ENCODE results near the gene AJAP1.

The AJAP1 gene

DNA sequence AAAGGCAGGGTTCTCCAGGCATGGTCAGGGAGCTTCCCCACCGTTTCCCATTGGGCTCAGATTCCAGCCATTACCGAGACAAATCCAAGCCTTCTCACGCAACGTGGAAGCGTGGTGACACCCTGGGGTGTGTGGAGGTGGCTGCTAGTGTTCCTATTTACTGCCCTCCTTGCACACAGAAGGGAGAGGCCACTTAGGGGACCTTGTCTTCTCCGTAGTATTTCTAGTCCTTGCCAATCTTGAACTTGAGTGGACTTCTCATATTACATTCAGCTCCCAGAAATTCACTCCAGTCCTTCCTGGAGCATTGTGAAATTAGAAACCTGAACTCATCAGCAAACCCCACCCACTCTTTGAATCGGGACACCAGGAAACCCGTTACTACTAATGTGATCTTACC lies 131.6 kb downstream of the AJAP1 start:
- TF ChIP-seq ZFX (IDR thresholded peaks at IDR 0.05; ENCODE audit: borderline replicate concordance) = no peak
- TF ChIP-seq, protein P1, sequence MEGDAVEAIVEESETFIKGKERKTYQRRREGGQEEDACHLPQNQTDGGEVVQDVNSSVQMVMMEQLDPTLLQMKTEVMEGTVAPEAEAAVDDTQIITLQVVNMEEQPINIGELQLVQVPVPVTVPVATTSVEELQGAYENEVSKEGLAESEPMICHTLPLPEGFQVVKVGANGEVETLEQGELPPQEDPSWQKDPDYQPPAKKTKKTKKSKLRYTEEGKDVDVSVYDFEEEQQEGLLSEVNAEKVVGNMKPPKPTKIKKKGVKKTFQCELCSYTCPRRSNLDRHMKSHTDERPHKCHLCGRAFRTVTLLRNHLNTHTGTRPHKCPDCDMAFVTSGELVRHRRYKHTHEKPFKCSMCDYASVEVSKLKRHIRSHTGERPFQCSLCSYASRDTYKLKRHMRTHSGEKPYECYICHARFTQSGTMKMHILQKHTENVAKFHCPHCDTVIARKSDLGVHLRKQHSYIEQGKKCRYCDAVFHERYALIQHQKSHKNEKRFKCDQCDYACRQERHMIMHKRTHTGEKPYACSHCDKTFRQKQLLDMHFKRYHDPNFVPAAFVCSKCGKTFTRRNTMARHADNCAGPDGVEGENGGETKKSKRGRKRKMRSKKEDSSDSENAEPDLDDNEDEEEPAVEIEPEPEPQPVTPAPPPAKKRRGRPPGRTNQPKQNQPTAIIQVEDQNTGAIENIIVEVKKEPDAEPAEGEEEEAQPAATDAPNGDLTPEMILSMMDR (IDR thresholded peaks at IDR 0.05) = no peak
- no peak overlapping the region for H3K27ac ChIP-seq

- TF ChIP-seq, protein P1 (IDR thresholded peaks at IDR 0.05) = no peak
- no peak for TF ChIP-seq ZFX (IDR thresholded peaks at IDR 0.05; ENCODE audit: borderline replicate concordance)
- no peak overlapping the region for H3K27ac ChIP-seq
Observed at GRCh38 chr1:4787551-4787950, 133.1 kb downstream of the AJAP1 start.

GRCh38 chr1:4792565-4792964 lies 138.2 kb downstream of the AJAP1 start:
- TF ChIP-seq, protein P1 (IDR thresholded peaks at IDR 0.05) = no peak
- no peak for TF ChIP-seq ZFX (IDR thresholded peaks at IDR 0.05; ENCODE audit: borderline replicate concordance)
- H3K27ac ChIP-seq = no peak overlapping the region

GRCh38 chr1:4794020-4794780 lies 139.8 kb downstream of the AJAP1 start:
- H3K27ac ChIP-seq = no peak overlapping the region
- TF ChIP-seq, protein P1 (IDR thresholded peaks at IDR 0.05) = no peak
- TF ChIP-seq ZFX (IDR thresholded peaks at IDR 0.05; ENCODE audit: borderline replicate concordance) = no peak

- H3K27ac ChIP-seq = no peak overlapping the region
- no peak for TF ChIP-seq ZFX (IDR thresholded peaks at IDR 0.05; ENCODE audit: borderline replicate concordance)
- TF ChIP-seq, protein P1 (IDR thresholded peaks at IDR 0.05) = no peak
Observed at GRCh38 chr1:4796161-4797015, 142.0 kb downstream of the AJAP1 start.

DNA sequence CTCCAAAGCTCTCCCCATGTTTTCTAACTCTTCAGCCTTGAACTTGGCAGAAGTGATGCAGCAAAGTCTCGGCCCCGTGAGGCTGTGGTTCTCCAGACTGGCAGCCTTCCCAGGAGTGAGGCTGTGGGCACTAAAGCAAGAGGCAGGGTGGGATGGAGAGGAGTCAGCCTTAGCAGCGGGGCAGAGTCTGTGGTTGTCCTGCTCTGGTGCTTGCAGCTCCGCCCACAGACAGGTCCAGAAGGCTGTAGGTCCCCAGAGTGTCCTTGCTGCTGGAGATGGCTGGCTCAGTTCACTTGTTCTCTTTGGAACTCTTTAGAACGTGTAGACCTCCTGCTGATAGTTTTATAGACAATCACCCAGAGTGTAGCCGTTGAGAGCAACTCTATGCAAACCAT lies 142.6 kb downstream of the AJAP1 start:
- no peak overlapping the region for H3K27ac ChIP-seq
- TF ChIP-seq, protein P1 (IDR thresholded peaks at IDR 0.05) = no peak
- TF ChIP-seq ZFX (IDR thresholded peaks at IDR 0.05; ENCODE audit: borderline replicate concordance) = no peak

DNA sequence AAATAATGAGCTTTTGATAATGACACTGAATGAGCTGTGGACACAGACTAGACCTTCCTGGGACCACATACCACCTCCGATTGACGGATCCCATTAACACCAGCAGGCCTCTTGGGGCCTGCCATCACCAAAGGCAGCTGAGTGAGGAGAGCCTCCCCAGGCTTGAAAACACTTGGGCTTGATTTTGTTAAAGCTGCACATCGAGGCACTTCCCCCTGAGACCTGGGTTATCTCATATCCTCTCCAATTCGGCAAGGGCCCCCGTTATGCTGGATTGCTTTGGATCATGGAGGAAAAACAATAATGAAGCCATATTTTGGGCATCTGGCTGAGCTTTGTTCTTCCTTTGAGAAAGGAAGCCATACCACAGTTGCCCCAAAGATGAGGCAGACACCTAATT lies 143.0 kb downstream of the AJAP1 start:
- H3K27ac ChIP-seq = no peak overlapping the region
- TF ChIP-seq, protein P1 (IDR thresholded peaks at IDR 0.05) = no peak
- TF ChIP-seq ZFX (IDR thresholded peaks at IDR 0.05; ENCODE audit: borderline replicate concordance) = no peak
